GM11168 (cell line): ENCODE data around the gene ADAMTS17.

Source experiments
- in situ Hi-C: fragments of 300-500 bp; cut with MboI; formaldehyde crosslinking; loops from one replicate; pipeline ENCODE4 v1.12.0; 2022; ENCODE audit warnings: low sequenced_read_pairs; ENCODE audit not compliant: unreplicated experiment

ADAMTS17 gene

GRCh38 chr15:100341750-100342560, at the start of gene ADAMTS17:
TSS of gene ADAMTS17 (minus strand) at chr15:100341975. CDS start at chr15:100341899, 76 bp downstream.
- in situ Hi-C loops: no loop called here

- in situ Hi-C loops: no loop called here
Measured at GRCh38 chr15:100385300-100386050, 43.7 kb upstream of the ADAMTS17 start.

- in situ Hi-C loops: no loop called here
Measured at GRCh38 chr15:100384108-100384410, 42.3 kb upstream of the ADAMTS17 start.

GRCh38 chr15:100383302-100384107, 41.7 kb upstream of the ADAMTS17 start:
- in situ Hi-C loops: no loop called here

- in situ Hi-C loops: loop anchor here (25.0 kb wide), 1 partner anchor 437 kb away; no protein-coding TSS in a partner anchor
Measured at GRCh38 chr15:100373942-100374341, 32.2 kb upstream of the ADAMTS17 start.

GRCh38 chr15:100373120-100373896, 31.5 kb upstream of the ADAMTS17 start:
- in situ Hi-C loops: loop anchor here (25.0 kb wide), 1 partner anchor 436 kb away; no protein-coding TSS in a partner anchor

- in situ Hi-C loops: loop anchor here (25.0 kb wide), 1 partner anchor 435 kb away; no protein-coding TSS in a partner anchor
Measured at GRCh38 chr15:100372739-100373119, 31.0 kb upstream of the ADAMTS17 start.

- in situ Hi-C loops: loop anchor here (25.0 kb wide), 1 partner anchor 418 kb away; no protein-coding TSS in a partner anchor
Measured at GRCh38 chr15:100355342-100355741, 13.6 kb upstream of the ADAMTS17 start.

- in situ Hi-C loops: loop anchor here (25.0 kb wide), 1 partner anchor 416 kb away; no protein-coding TSS in a partner anchor
Measured at GRCh38 chr15:100353449-100353848, 11.7 kb upstream of the ADAMTS17 start.

- in situ Hi-C loops: loop anchor here (25.0 kb wide), 1 partner anchor 413 kb away; no protein-coding TSS in a partner anchor
Measured at GRCh38 chr15:100350434-100351226, 8.9 kb upstream of the ADAMTS17 start.

- in situ Hi-C loops: loop anchor here (25.0 kb wide), 1 partner anchor 413 kb away; no protein-coding TSS in a partner anchor
Measured at GRCh38 chr15:100349696-100350433, 8.1 kb upstream of the ADAMTS17 start.

- in situ Hi-C loops: no loop called here
Measured at GRCh38 chr15:100349321-100349695, 7.5 kb upstream of the ADAMTS17 start.

- in situ Hi-C loops: no loop called here
Measured at GRCh38 chr15:100348578-100348977, 6.8 kb upstream of the ADAMTS17 start.

GRCh38 chr15:100346866-100347512, 5.2 kb upstream of the ADAMTS17 start:
- in situ Hi-C loops: no loop called here

GRCh38 chr15:100345438-100345837, 3.7 kb upstream of the ADAMTS17 start:
- in situ Hi-C loops: no loop called here

- in situ Hi-C loops: no loop called here
Measured at GRCh38 chr15:100343251-100343650, 1.5 kb upstream of the ADAMTS17 start.

GRCh38 chr15:100341239-100341749, 481 bp downstream of the ADAMTS17 start:
- in situ Hi-C loops: no loop called here
